ENCODE data around the gene GFPT1. TPM values are rescaled to one million over a fixed set of nuclear protein-coding genes. Genes with fewer than 3 reads are reported as not detected.

Gene GFPT1
- total and polyA plus RNA-seq, 4 donors, result 14.7 to 42.6 (median 18.1) TPM

DNA sequence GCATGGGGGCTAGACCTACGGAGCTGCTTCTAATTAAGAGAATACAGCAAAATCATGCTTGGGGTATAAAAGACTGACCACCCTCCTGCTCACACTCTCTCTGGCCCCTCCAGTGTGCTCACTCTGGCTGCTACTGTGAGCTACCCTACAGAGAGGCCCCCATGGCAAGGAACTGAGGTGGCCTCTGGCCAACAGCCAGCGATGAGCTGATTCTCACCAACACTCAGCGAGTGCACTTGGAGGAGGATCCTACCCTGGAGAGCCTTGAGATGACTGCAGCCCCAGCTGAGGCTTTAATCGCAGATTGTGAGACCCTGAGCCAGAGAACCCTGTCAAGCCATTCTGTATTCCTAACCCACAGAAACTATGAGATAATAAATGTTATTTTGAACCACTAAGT is 88.2 kb downstream of the GFPT1 start:
- no peaks in the 10 kb centered on the region for H3K36me3 ChIP-seq (ENCODE audit: control insufficient read depth in 4 of 4, insufficient read depth in 3 of 4, low read depth in 1 of 4, low read length in 3 of 4)

GRCh38 chr2:69298261-69298660 is 88.8 kb downstream of the GFPT1 start:
- Histone ChIP-seq H3K9ac (ENCODE audit: low read depth in 1 of 2, low read length in 2 of 2) (no peak overlapping the region), H3K4me1 (ENCODE audit: control insufficient read depth in 4 of 4, insufficient read depth in 4 of 4, low read length in 3 of 4) (no peaks in the 10 kb centered on the region), H3K4me3 (ENCODE audit: low read depth in 1 of 3, low read length in 3 of 3) (no peak overlapping the region), H3K27ac (ENCODE audit: low read depth in 1 of 2, low read length in 2 of 2) (no peak overlapping the region), H3K36me3 (ENCODE audit: control insufficient read depth in 4 of 4, insufficient read depth in 3 of 4, low read depth in 1 of 4, low read length in 3 of 4) (no peaks in the 10 kb centered on the region), H3K27me3 (ENCODE audit: control insufficient read depth in 4 of 4, insufficient read depth in 4 of 4, low read length in 3 of 4) (no peaks in the 10 kb centered on the region), H3K9me3 (ENCODE audit: control insufficient read depth in 4 of 4, low read length in 3 of 4) (no peaks in the 10 kb centered on the region)
- TF ChIP-seq FOXA1 (IDR thresholded peaks at IDR 0.05), result no peak
- TF ChIP-seq NR2F2 (IDR thresholded peaks at IDR 0.05), result no peak
- no peak for TF ChIP-seq GABPA (IDR thresholded peaks at IDR 0.05 in 1 of 2, conservative IDR thresholded peaks at IDR 0.05 in 1 of 2)
- TF ChIP-seq TAF1 (conservative IDR thresholded peaks at IDR 0.05), result no peak
- TF ChIP-seq HNF4A (conservative IDR thresholded peaks at IDR 0.05), result no peak
- TF ChIP-seq JUND (IDR thresholded peaks at IDR 0.05), result no peak
- TF ChIP-seq RAD21 (IDR thresholded peaks at IDR 0.05), result no peak
- no peak for TF ChIP-seq SP1 (IDR thresholded peaks at IDR 0.05)
- TF ChIP-seq, protein P1, sequence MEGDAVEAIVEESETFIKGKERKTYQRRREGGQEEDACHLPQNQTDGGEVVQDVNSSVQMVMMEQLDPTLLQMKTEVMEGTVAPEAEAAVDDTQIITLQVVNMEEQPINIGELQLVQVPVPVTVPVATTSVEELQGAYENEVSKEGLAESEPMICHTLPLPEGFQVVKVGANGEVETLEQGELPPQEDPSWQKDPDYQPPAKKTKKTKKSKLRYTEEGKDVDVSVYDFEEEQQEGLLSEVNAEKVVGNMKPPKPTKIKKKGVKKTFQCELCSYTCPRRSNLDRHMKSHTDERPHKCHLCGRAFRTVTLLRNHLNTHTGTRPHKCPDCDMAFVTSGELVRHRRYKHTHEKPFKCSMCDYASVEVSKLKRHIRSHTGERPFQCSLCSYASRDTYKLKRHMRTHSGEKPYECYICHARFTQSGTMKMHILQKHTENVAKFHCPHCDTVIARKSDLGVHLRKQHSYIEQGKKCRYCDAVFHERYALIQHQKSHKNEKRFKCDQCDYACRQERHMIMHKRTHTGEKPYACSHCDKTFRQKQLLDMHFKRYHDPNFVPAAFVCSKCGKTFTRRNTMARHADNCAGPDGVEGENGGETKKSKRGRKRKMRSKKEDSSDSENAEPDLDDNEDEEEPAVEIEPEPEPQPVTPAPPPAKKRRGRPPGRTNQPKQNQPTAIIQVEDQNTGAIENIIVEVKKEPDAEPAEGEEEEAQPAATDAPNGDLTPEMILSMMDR (IDR thresholded peaks at IDR 0.05; ENCODE audit: low read depth, low read length, missing input control), result no peak
- no peak for TF ChIP-seq ZBTB33 (IDR thresholded peaks at IDR 0.05)
- no peak for TF ChIP-seq EGR1 (IDR thresholded peaks at IDR 0.05; ENCODE audit: low read depth in 2 of 2)
- TF ChIP-seq FOXA2 (IDR thresholded peaks at IDR 0.05), result no peak
- no peak for TF ChIP-seq ATF3 (IDR thresholded peaks at IDR 0.05)
- TF ChIP-seq, protein P2, sequence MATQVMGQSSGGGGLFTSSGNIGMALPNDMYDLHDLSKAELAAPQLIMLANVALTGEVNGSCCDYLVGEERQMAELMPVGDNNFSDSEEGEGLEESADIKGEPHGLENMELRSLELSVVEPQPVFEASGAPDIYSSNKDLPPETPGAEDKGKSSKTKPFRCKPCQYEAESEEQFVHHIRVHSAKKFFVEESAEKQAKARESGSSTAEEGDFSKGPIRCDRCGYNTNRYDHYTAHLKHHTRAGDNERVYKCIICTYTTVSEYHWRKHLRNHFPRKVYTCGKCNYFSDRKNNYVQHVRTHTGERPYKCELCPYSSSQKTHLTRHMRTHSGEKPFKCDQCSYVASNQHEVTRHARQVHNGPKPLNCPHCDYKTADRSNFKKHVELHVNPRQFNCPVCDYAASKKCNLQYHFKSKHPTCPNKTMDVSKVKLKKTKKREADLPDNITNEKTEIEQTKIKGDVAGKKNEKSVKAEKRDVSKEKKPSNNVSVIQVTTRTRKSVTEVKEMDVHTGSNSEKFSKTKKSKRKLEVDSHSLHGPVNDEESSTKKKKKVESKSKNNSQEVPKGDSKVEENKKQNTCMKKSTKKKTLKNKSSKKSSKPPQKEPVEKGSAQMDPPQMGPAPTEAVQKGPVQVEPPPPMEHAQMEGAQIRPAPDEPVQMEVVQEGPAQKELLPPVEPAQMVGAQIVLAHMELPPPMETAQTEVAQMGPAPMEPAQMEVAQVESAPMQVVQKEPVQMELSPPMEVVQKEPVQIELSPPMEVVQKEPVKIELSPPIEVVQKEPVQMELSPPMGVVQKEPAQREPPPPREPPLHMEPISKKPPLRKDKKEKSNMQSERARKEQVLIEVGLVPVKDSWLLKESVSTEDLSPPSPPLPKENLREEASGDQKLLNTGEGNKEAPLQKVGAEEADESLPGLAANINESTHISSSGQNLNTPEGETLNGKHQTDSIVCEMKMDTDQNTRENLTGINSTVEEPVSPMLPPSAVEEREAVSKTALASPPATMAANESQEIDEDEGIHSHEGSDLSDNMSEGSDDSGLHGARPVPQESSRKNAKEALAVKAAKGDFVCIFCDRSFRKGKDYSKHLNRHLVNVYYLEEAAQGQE (IDR thresholded peaks at IDR 0.05), result no peak
- no peak for TF ChIP-seq RXRA (IDR thresholded peaks at IDR 0.05)
- TF ChIP-seq MAX (IDR thresholded peaks at IDR 0.05), result no peak
- no peak for TF ChIP-seq HNF4G (IDR thresholded peaks at IDR 0.05)
- TF ChIP-seq YY1 (IDR thresholded peaks at IDR 0.05), result no peak
- no peak for DNase-seq (ENCODE audit: low spot score)
- 90% methylated on average over 7 of the region's 7 CpGs for WGBS

More for the DNA sequence above, 88.2 kb downstream of the GFPT1 start:
- Histone ChIP-seq H3K4me1 (ENCODE audit: control insufficient read depth in 4 of 4, insufficient read depth in 4 of 4, low read length in 3 of 4) (no peaks in the 10 kb centered on the region), H3K27me3 (ENCODE audit: control insufficient read depth in 4 of 4, insufficient read depth in 4 of 4, low read length in 3 of 4) (no peaks in the 10 kb centered on the region), H3K4me3 (ENCODE audit: low read depth in 1 of 3, low read length in 3 of 3) (no peak overlapping the region), H3K27ac (ENCODE audit: low read depth in 1 of 2, low read length in 2 of 2) (no peak overlapping the region), H3K9ac (ENCODE audit: low read depth in 1 of 2, low read length in 2 of 2) (no peak overlapping the region), H3K9me3 (ENCODE audit: control insufficient read depth in 4 of 4, low read length in 3 of 4) (no peaks in the 10 kb centered on the region)
- TF ChIP-seq ATF3 (IDR thresholded peaks at IDR 0.05) (no peak), SP1 (IDR thresholded peaks at IDR 0.05) (no peak), HNF4A (conservative IDR thresholded peaks at IDR 0.05) (no peak), TAF1 (conservative IDR thresholded peaks at IDR 0.05) (no peak)
- no peak for DNase-seq (ENCODE audit: low spot score)
- WGBS, result 87% methylated on average over 4 of the region's 4 CpGs

All from liver (tissue), 9 donors.